NCI-H345 treated with DMSO at 0.1 percent for 48 hours (cell line): ENCODE measurements around the gene PGC.

Experiments used
- DNase-seq: peaks from one replicate; lab custom pipeline; 2025; ENCODE audit not compliant: unreplicated experiment; lab: John Stamatoyannopoulos, UW

The PGC gene

GRCh38 chr6:41715795-41716515, 31.2 kb downstream of the PGC start:
- no peak for DNase-seq

DNA sequence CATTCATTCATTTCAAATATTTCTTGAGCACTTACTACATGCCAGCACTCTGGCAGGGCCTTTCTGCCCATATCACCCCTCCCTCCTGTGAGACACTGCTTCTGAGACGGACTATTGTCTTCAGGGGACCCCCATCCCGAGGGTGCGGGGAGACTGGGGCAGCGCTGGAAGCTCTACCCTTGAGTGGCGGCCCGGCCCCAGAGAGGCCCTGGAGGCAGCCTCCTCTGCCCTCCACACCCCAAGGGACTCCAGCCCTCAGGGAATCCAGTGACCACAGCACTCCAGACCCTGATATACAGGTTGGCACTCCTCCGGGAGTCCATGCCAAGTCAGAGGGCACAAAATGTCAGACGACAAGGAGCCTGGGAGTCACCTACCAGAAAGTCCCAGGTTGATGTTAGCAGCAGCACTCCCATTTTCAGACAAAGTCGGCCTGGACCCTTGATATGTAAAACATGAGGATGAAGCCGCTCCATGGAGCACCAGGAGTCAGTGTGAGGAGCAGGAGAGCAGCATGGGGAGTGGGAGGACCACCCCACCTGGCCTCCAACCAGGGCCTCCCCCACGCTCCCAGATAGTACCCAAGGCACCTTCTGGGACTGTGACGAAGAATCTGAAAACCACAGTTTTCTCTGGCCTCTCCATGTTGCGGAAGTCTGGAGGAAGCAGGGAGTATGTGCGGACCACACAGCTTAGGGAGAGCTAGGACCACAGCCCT, 32.5 kb downstream of the PGC start:
- no peak for DNase-seq

- DNase-seq: no peak
Measured at GRCh38 chr6:41713650-41714291, 33.4 kb downstream of the PGC start.

GRCh38 chr6:41713159-41713649, 34.0 kb downstream of the PGC start:
- DNase-seq: no peak

DNA sequence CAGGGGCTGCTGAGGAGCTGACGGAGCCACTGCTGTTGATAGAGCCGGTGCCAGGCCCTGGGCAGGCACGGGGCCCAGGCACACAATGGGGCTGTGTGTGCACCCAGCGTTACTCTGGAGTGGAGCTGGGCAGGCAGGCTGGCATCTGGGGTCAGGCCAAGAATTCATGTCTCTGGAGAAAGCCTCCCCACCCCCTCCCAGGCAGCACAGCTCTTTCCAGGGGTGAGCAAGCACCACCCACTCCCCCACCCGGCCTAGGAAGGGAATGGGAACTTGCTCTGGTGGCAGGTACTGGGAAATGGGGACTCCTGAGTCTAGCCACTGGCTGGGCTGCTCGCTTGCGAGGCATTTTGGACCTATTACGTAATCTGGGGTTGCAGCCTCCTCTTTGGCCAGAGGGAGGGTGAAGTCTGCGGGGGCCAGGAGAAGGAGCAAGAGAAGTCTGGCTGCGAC, 34.5 kb downstream of the PGC start:
- no peak for DNase-seq

DNA sequence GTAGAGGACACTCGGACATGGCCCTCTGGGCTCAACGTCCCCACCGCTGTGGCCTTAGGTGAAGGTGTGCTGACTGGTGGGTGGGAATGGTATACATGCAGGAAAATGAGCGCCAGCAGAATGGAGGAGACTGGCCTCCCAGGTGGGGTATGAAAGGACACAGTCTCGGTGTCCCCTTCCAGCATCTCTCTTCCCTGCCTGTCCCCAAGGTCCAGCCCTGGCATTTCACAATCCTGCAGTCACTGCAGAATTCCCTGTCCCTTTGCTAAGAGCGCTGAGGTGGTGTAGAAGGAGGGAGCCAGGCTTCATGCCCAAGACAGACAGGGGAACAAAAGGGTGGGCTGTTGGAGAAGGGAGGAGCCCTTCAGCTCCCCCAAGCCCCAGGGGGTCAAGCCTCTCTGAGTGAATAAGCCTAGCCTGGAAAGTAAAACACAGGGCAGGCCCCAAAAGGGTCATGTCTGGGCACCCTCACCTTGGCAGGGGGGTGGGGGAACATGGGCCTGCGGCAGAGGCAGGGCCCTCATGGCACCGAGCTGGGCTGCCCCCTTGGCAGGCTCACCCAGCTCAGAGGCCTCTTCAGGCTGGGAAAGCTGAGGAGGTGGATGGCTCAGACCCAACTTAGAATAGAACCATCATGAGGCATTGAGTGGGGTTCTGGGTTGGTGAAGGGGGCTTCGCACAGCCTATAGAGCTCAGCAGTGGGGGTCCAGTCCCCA, 35.7 kb downstream of the PGC start:
- no peak for DNase-seq

DNA sequence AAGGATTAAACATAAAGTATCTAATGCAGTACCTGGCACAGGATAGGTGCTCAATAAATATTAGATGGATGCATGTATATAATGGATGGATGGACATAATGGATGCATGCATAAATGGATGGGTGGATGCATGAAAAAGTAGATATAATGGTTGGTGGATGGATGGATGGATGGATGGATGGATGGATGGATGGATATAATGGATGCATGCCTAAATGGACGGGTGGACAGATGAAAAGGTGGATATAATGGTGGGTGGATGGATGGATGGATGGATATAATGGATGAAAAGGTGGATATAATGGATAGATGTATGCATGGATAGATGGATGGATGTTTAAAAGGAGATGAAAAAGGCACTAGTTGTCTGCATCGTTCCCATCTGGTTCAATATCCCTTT, 37.8 kb downstream of the PGC start:
- DNase-seq: no peak

DNA sequence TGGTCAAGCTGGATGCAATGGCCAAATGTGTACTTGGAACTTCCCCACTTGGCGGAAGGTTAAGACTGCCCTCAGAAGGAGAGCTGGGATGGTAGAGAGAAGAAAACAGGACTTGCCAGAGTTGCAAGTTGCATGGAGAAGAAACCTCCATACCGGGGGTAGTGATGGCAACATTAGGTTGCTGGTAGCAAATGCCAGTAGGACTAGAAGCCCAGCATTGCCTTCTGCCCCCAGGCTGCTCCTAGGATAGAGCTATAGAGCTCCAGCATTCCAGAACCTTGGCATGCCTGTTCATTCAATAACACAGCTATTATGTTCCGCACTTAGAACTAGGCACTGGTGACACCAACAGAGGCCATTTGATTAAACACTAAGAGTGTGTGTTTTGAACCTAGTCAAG, 38.3 kb downstream of the PGC start:
- DNase-seq: no peak

DNA sequence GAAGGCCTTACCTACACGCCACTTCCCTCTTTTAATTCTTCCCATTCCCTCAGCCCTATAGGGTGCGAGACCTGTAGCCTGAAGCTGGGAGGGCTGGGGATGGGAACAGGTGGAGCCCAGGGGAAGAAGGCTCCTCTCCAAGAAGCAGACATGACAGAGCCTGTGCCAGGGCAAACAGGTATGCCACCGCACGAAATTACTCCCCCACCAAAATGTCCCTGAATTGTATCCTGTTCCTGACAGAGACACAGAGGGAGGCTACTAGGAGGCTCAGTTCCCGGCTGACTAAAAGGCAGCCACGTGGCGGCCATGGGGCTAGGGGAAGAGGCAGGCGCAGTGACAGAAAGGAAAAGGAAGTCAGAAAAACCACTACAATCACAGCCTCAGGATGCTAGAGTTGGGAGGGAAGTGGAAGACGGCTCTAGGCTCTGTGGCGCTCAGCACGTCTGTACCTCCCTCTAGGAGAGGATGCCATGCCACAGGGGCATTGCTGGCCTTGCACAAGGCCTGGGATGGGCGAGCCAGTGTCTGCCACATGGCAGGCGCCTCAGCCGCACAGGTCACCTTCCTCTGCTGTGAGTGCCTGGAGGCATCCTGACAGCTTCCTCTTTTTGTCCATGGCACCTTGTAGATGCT, 39.5 kb downstream of the PGC start:
- no peak for DNase-seq

GRCh38 chr6:41706876-41707564, 40.2 kb downstream of the PGC start:
- no peak for DNase-seq

DNA sequence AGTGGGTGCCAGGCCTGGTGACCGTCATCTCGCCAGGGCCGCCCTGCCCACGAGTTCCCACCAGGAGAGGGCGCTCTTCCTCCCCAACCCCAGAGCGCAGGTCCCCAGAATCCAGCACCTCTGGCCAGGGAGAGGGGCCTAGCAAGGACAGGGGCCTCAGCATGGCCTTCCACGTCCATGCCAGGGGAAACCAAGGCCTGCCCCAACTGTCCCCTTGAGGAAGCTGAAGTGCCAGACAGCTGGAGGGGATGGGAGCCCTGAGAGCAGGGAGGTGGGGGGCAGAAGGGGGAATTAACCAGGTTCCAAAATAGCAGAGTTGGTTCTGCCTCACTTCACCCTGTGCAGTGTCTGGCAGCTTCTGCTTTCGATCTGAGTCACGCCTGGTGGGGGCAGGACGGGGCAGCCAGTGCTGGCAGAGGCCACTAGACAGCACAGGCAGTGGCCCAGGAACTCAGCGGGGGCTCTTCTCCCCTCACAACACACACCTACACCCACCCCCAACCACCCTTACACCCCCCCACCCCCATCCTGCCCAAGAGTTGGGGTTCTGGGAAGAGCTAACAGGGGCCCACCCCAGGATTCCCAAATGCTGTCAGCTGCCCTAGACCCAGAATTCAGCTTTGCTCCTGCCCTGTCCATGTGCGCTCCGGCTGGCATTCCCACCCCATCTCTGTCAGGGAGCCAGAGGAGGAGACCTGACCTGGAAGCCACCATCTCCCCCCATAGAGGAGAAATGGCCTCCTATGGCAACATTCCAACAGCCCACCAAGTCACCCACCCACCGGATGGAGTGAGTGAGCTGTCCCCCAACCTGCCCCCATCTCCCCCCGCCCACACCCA, 41.0 kb downstream of the PGC start:
- DNase-seq: no peak

DNA sequence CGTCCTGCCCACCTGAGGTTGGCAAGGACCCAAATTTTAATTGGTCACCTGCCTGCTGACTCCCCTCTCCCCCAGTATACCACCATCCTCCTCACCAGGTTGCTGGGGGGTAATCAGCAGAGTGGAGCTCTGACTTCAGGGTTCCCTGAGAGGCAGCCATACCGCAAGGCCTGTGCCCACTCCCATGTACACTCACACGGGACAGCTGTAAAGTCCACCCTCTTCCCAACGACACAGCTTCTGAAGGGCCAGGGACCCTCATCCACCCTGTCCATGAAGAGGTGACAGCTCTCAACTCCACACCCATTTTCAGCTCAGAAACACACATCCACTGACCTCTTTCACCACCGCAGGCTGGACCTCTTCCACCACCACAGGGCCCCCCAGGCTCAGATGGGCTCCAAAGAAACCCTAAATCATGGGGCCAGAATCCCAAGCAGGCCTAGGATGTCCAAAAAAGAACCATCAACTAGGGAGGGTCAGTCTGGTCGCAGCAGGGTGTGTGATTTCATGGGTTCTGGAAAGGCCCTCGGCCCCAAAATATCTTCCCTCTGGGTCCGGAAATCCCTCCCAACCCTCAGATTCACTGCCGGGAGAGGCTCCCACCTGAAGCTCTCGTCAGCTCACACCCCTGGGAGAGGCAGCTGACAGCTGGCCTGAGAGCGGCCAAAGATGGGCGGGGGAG, 41.7 kb downstream of the PGC start:
- DNase-seq: no peak

GRCh38 chr6:41704656-41705310, 42.4 kb downstream of the PGC start:
- no peak for DNase-seq

DNA sequence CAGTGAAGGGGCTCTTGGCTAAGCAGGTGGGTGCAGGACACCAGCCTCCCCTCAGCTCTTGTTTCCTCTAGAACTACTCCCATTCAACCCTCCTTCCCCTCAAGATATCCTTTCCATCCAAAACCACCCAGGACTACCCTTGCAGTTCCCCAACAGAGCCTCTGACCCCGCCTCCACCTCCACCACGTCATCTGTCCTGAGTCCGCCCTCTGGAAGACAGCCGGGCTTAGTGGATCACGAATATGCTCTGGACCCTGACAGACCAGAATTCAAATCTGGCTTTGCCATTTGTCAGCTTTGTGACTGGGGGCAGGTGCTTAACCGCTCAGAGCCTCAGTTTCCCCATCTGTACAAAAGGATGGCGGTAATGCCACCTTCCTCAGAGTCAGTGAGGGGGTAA, 43.2 kb downstream of the PGC start:
- DNase-seq: no peak

DNA sequence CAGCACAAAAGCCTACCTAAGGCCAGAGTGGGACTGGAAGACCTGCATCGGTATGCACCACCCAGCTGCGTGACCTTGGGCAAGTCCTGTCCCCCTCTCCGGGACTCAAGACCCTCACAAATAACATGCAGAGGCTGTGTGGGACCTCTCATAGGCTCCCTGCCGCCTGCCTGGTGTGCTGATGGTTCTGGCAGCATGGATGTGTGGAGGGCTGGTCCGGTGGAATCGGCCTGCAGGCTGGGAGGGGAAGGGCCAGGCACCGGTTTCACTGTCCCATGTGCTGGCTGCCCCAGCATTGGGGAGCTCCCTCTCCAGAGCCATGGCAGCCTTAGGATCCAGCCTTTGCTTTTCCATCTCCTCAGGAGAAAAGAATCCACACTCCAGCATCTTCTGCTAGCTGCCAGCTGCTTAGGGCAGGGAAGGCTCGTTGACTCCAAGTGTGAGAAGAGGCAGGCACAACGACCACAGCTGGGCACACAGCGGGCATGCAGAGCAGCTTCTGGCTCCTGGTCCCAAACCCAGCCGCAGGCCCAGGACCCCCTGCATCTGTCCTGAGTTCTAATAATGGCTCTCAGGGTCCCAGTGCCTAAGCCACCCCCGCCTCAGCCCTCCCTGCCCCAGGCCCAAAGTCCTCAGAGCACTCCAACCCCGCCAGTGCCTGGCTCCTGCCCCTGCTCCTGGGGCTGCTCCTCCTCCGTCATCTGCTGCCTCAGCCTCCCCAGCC, 44.3 kb downstream of the PGC start:
- DNase-seq: no peak

- no peak for DNase-seq
Measured at GRCh38 chr6:41702089-41702745, 45.0 kb downstream of the PGC start.
